RWPE1 (cell line): ENCODE data around the gene OR51B5.
"Not testable (repeated sequence)": the region's sequence is repeated elsewhere in the genome, so short reads cannot be mapped to it uniquely, and the experiment has no call there.

Experiments
- CTCF ChIA-PET: fragments of 350-600 bp; sonication (Branson Sonifier 250); formaldehyde crosslinking; extraction: SDS; loops from one replicate; lab custom pipeline; 2021; lab: Yijun Ruan, JAX
- POLR2A ChIA-PET: fragments of 400-600 bp; formaldehyde crosslinking; extraction: SDS; loops from one replicate; lab custom pipeline; 2020; ENCODE audit warnings: antibody characterized with exemption; ENCODE audit not compliant: low non-redundant PET; lab: Yijun Ruan, JAX
- DNase-seq: peaks from one replicate; pipeline ENCODE4 v3.0.0; 2012; ENCODE audit warnings: low spot score
- H3K27ac ChIP-seq: fragments of 450-650 bp; 2 replicates; pipeline ENCODE4 v1.5.1; 2017
- CTCF ChIP-seq: fragments of 450-650 bp; conservative IDR thresholded peaks from 2 replicates; pipeline ENCODE4 v1.5.1; 2017; ENCODE audit warnings: low read depth, mild to moderate bottlenecking

The OR51B5 gene

GRCh38 chr11:5335170-5335569 is 8.2 kb downstream of the OR51B5 start:
- DNase-seq: no peak
- TF ChIP-seq CTCF: no peak
- H3K27ac ChIP-seq: no peak overlapping the region
- ChIA-PET CTCF (no interaction called here), POLR2A (no interaction called here)

GRCh38 chr11:5324197-5324596 is 19.1 kb downstream of the OR51B5 start, which contains the start of gene OR51B2:
Gene OR51B2 (minus strand): TSS chr11:5324297. CDS start chr11:5324297, 0 bp downstream.
- H3K27ac ChIP-seq: no peak within 1 kb of the TSS
- no peak for DNase-seq
- no peak for TF ChIP-seq CTCF
- CTCF ChIA-PET: no interaction called here
- POLR2A ChIA-PET: no interaction called here

- no peak overlapping the region for H3K27ac ChIP-seq
- CTCF ChIA-PET: no interaction called here
- no peak for TF ChIP-seq CTCF
- POLR2A ChIA-PET: no interaction called here
- no peak for DNase-seq
These were observed 26.0 kb downstream of the OR51B5 start for GRCh38 chr11:5317292-5317691.

GRCh38 chr11:5313326-5314023 is 29.8 kb downstream of the OR51B5 start:
- POLR2A ChIA-PET, CTCF ChIA-PET, H3K27ac ChIP-seq, DNase-seq: not testable (repeated sequence)

GRCh38 chr11:5310423-5310822 is 32.9 kb downstream of the OR51B5 start:
- no peak for DNase-seq
- POLR2A ChIA-PET: no interaction called here
- no peak for TF ChIP-seq CTCF
- no peak overlapping the region for H3K27ac ChIP-seq
- CTCF ChIA-PET: interaction anchor here (0.6 kb wide), 1 partner anchor 19 kb away, joined by 3 read pairs; no protein-coding TSS in a partner anchor

- DNase-seq: no peak
- ChIA-PET CTCF (no interaction called here), POLR2A (no interaction called here)
- TF ChIP-seq CTCF: no peak
- no peak overlapping the region for H3K27ac ChIP-seq
These were observed 35.9 kb downstream of the OR51B5 start for GRCh38 chr11:5307256-5308019.

- CTCF ChIA-PET: no interaction called here
- DNase-seq: no peak
- no peak for TF ChIP-seq CTCF
- no peak overlapping the region for H3K27ac ChIP-seq
- POLR2A ChIA-PET: no interaction called here
These were observed 39.3 kb downstream of the OR51B5 start for GRCh38 chr11:5304046-5304445.
